IMR-90 (cell line): Measurements from ENCODE around the gene PRKG2.

Experiments used
- POLR2A ChIP-seq: IDR thresholded peaks from 2 replicates; pipeline ENCODE4 v1.6.1; 2012; ENCODE audit warnings: mild to moderate bottlenecking, low read depth, low read length
- TF ChIP-seq, protein P1 (sequence below): fragments of 150-350 bp; IDR thresholded peaks from 2 replicates; pipeline ENCODE4 v1.6.1; 2017; ENCODE audit warnings: mild to moderate bottlenecking, antibody characterized with exemption, low read length, low read depth

DNA sequence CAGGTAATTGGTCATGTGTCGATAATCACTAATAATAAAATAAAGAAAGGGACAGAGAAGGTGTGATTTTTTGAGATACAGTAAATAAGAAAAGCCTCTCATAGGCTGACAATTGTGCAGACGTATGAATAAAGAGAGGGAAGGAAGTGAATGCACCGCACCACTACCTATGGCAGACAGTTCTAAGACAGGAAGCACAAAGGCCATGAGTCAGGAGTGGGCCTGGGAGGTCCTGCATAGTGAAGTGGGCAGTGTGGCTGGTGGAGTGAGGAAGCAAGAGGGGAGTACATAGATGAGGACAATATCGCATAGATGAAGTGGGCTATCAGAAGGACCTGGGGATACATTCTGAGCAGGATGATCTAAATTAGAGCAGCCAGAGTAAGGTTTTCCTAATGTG lies 108.9 kb downstream of the PRKG2 start:
- TF ChIP-seq POLR2A, result no peak
- TF ChIP-seq, protein P1, sequence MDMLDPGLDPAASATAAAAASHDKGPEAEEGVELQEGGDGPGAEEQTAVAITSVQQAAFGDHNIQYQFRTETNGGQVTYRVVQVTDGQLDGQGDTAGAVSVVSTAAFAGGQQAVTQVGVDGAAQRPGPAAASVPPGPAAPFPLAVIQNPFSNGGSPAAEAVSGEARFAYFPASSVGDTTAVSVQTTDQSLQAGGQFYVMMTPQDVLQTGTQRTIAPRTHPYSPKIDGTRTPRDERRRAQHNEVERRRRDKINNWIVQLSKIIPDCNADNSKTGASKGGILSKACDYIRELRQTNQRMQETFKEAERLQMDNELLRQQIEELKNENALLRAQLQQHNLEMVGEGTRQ, result no peak
